Measurements from ENCODE around the gene EFCAB14.
"Not testable (repeated sequence)": the region's sequence is repeated elsewhere in the genome, so short reads cannot be mapped to it uniquely, and the experiment has no call there.

EFCAB14 gene

DNA sequence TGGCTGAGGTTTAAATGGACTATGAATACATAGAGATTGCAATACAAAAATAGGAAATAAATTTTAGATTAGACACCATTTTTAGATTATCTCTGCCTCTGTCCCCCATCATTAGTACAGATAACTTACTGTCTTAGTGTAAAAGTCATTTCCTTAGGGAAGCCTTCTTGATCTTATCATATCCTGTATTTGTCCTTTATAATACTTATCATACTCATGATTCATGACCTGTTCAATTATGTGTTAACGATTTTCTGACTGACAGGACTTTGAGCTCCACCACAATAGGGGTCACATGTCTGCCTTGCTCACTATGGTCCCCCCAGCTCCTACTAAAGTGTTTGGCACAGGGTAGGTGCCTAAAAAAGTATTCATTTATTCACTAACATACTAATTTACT, 32.7 kb downstream of the EFCAB14 start:
- no peak for DNase-seq (ENCODE audit: low spot score)

DNA sequence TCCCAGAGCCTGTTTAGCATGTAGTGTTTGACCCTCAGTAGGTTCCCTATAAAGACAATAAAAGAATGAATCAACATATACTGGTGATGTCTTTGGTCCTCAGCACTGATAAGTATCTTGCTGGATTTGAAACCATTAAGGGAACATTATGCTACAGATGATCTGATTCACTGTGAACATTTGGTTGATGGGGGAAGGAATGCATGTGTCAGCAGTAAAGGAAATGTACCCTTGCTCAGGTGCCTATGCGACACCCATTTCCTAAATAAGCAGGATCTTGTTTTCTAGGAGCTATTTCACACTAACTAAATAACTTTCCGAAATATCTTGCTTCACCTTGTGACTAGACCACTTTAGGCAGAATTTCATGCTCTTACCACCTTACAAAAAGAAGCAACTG, 34.2 kb downstream of the EFCAB14 start:
- DNase-seq (ENCODE audit: low spot score) = no peak

DNA sequence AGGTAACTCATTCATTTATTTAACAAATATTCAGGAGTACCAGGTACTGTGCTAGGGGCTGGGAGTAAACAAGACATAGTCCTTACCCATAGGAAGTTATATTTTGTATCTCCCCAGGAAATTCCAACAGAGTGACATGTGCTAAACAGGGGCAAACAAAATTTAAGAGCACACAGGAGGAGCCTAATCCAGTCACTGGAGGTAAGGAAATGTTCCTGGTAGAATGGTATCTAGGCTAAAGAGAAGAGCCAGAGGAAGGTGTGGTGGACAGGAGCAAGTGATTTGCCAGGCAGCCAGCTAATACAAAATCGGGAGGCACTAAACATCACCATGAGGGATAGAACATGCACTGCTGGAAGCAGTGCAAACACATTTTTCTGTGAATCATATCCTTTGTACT, 36.9 kb downstream of the EFCAB14 start:
- no peak for DNase-seq (ENCODE audit: low spot score)

DNA sequence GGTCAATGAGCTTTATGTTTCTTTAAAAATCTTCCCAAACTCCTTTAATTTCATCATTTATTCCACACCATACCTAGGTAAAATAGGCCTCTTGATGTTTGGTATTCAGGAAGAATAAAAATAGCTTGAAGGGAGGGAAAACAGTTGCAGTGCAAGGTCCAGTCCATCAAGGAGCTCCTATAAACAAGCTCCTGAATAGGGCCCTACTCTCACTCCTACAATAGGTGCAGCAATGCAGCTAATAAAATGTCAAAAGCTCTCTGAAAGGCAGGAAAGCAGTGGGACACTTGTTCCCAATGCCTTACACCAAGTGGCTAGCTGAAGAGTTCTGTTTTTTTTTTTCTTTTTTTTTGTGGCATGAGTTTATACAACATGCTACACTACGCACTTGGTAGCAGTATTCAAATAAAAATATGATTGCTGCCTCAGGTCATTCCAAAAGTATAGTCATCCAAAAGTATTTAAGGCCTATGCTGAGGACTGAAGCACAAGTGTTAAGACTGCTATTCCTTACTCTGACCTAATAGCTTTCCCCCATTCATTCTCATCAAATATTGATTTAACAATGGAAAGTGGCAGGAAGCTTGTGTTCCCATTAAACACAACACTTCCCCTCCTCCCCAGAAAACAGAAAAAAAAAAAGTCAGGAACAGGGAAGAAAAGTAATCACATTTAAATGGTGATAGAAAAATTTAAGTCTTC, 37.4 kb downstream of the EFCAB14 start:
- DNase-seq (ENCODE audit: low spot score) = no peak

DNA sequence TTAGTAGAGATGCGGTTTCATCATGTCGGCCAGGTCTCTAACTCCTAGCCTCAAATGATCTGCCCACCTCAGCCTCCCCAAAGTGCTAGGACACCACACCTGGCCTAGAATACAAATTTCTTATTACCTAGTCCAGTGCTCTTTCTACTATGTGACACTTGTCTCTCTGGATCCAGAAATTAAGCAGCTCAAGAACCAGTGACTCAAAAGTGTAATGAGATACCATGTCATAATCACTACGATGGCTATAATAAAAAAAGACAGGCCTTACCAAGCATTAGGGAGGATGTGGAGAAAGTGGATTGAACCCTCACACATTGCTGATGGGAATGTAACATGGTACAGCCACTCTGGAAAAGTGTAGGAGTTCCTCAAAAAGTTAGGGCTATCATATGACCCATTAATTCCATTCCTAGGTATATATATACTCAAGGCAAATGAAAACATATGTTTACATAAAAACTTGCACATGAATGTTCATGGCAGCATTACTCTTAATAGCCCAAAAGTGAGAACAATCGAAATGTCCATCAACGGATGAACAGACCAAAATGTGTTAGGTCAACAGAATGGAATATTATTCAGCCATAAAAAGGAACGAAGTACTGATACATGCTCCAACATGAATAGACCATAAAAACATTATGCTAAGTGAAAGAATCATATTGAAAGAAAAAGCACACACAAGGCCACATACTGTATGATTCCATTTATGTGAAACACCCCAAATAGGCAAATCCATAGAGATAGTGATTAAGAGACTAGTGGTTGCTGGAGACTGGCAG, 38.9 kb downstream of the EFCAB14 start:
- no peak for DNase-seq (ENCODE audit: low spot score)

DNA sequence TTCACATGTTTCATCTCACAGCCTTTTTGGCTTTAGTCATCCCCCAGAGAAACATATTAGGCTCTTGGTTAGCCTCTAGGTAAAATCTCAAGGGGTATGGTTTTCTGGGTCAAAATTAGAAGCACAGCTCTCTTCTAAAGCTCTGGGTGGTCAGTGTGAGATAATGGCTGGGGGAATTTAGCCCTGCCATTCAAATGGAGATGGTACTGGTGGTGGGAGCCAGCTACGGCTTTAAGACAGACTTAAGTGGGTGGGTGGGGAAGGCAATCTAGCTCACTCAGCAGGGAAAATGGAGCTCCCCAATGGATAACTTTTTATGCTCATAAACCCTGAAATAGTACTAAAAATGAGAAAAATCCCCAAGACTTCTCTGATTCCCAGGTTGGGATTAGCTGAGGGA, 41.6 kb downstream of the EFCAB14 start:
- DNase-seq (ENCODE audit: low spot score) = no peak

DNA sequence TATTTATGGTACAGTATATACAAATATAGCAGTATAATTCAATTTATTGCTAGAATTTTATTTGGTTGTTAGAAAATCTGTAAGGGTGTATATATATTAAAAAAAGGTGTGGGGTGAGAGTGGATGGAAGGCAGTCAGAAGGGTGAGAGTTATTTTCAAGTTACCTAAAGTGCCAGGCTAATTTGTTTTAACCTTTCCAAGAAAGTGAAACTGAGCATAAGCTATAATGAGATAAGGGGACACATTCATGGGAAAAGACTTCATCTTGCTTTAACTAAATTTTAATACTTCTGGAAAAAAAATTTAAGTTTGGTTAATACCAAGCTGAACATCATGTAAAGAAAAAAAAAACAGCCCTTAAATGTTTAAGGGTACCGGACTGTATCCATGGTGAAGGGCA, 42.4 kb downstream of the EFCAB14 start:
- DNase-seq (ENCODE audit: low spot score) = no peak

DNA sequence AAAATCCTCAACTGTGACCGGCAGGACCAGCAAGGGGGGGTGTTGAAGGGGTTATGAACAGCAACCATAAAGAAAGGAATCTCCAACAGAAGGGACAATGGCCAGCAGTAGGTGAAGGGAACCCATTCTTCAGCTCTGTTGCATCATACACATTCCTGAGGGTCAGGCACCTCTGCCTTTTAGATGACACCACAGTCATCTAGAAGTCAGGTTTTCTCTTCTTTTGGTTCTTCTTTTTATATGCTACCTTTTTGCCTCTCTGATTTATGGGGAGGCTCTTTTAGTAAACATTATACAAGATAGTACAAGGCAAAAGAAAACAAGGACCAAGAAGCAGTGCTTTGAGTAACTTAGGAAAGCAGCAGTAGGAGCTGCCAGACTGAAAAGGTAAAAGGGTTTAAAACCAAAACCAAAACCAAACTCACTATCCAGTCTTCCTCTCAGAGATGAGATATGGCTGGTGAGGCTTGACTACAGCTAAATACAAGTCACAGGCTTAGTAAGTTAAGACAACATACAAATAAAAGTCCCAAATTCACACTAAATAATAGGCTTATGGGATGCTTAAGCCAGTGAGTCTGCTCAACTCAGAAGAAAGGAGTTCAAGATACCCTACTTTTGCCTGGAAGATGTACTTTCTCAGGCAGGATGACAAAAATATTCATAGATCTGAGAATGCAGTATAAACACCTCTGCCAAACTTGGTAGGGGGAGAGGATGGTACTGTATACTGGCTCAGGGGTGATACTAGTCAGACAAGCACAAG, 43.2 kb downstream of the EFCAB14 start:
- no peak for DNase-seq (ENCODE audit: low spot score)

DNA sequence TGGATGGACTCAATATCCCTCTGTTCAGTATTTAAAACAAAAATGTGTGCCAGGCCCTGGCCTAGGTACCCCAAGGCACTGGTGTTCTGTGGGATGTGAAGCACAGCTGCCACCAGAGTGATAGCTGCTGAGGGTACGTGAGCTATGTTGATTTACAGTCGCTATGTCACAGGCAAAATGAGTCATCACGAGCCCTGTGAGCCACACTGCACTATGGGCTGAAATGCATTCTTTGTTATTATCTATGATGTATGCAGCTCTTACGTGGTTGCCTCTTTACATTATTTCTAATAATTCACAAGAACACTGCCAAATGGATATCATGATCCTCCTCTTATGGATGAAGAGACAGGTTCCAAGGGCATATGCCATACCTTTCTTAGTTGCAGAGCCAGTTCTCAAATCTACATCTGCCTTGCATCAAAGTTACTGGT, 45.1 kb downstream of the EFCAB14 start:
- no peak for DNase-seq (ENCODE audit: low spot score)

DNA sequence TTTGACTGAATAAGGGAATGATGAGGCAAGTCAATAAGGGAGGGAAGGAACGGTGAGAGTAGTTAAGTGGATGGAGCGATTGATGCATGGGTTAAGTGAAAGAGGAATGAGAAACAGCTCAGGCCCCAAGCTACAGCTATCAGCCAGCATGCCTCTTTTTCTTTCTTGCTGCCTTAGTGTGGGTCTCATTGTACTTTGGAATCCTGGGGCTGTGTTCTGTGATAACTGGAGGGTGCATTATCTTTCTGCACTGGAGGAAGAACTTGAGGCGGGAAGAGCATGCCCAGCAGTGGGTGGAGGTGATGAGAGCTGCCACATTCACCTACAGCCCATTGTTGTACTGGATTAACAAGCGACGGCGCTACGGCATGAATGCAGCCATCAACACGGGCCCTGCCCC, 46.2 kb downstream of the EFCAB14 start:
- DNase-seq (ENCODE audit: low spot score) = no peak

DNA sequence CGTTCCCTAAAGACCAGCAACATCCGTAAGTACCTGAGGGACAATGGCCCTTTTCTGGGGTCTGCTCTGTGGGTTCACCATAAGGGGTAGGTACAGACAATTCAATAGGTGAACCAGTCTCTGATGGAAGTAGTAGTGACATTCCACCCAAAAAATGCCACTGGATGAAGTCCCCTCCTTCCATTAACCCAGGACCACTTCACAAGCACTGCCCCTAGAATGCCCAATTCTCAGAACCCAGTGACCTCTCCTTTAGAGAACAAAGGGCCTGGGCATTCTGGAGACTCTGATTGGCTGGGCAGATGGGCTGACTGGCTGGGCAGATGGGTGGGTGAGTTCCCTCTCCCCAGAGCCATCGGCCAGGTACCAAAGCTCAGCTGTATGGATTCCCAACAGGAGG, 47.4 kb downstream of the EFCAB14 start, which contains the start of gene TEX38:
Gene TEX38, plus strand, starts transcription at position 301 of the 400 bp plus-strand sequence. Its CDS starts 81 bp downstream, at position 382.
- DNase-seq (ENCODE audit: low spot score) = no peak

DNA sequence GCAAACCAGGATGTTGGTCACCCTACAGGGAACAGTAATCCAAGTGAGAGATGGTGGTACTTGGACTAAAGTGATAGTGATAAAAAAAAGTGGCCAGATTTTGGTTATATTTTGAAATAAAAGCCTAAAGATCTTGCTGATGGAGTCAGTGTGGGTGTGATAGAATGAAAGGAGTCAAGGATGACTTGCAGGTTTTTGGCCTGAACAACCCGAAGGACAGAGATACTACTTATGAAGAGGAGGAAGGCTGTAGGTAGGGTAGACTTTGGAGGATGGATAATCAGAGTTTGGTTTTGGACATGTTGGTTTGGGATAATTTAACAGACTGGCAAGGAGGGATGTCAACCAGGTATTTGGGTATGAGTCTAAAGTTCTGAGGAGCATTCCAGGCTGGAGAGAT, 48.8 kb downstream of the EFCAB14 start:
- DNase-seq (ENCODE audit: low spot score) = no peak

DNA sequence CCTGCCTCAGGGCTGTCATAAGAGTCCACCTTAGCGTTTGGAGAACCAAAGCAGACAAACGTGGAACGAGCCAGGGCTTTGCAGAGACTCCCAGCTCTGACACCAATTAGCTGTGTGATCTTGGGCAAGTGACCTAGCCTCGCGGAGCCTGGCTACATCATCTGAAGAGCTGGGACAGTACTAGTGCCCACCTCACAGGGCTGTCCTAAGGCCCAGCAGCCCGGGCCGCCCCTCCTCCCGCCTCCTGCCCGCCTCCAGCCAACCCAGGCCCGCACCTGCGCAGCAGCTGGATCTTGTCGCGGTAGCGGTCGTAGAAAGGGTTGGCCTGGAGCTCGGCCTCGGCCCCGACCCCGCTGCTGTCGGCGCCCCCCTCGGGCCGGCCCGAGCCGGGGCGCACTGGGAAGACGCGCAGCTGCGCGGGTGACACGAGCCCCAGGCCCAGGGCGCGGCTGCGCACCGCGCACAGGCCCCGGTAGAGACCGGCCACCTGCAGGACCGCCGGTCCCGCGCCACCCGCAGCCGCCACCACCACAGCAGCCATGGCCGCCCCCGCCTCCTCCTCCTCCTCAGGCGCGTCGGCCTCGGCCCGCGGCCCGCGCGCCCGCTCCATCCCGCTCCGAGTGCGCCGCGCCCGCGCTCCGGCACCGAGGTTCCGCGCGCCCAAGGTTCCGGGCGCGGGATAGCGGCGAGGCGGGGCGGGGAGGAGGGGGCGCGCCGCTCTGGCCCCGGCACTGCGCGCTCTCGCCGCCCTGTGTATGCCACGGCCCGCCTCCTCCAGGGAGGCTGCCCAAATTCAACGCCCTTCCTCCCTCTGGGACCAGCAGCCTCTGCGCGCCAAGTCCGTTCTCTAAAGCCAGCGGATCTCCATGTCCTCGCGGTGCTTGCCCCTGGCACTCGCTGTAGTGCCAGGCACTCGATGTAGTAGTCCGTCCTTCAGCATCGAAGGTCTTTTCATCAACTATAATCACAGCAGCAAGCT, 50.8 kb downstream of the EFCAB14 start, which contains the start of gene ATPAF1:
Gene ATPAF1, minus strand, starts transcription at position 583 of the 979 bp plus-strand sequence. Its CDS starts 42 bp downstream, at position 541.
- peak; percentile 91 for DNase-seq (ENCODE audit: low spot score)

DNA sequence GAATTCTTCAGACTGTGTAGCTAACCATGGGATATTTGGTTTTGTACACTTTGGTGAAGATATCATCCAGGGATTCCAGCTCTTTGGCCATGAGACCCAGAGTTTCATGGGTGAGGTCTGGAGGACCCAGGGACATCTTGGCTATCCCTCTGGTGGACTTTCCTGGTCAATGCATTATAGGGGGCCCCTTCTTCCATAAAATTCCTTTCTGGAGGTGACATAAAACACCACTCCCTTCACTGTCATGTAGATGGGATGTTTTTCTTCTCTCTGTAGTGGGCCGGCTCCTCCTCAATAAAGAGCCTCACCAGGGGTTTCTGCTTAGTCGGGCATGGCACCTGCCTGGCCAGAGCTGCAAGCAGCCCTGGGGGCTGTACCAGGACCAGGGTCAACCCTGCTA, 52.9 kb downstream of the EFCAB14 start:
- no peak for DNase-seq (ENCODE audit: low spot score)

DNA sequence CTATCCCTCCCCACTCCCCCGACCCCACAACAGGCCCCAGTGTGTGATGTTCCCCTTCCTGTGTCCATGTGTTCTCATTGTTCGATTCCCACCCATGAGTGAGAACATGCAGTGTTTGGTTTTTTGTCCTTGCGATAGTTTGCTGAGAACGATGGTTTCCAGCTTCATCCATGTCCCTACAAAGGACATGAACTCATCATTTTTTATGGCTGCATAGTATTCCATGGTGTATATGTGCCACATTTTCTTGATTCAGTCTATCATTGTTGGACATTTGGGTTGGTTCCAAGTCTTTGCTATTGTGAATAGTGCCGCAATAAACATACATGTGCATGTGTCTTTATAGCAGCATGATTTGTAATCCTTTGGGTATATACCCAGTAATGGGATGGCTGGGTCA, 56.0 kb downstream of the EFCAB14 start:
- not testable (repeated sequence) for DNase-seq (ENCODE audit: low spot score)

DNA sequence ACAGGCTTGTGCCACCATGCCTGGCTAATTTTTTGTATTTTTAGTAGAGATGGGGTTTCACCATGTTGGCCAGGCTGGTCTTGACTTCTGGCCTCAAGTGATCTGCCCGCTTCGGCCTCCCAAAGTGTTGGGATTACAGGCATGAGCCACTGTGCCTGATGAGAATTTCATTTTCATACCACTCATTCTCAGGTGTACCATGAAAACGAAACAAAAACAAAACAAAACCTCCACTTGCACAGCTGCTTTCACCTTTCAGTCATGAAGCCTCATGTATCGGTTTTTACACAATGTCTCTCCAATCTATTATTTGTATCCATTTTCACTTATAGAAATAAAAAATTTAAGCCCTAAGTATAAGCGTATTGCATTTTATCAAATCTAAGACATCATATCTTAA, 58.8 kb downstream of the EFCAB14 start:
- not testable (repeated sequence) for DNase-seq (ENCODE audit: low spot score)

DNA sequence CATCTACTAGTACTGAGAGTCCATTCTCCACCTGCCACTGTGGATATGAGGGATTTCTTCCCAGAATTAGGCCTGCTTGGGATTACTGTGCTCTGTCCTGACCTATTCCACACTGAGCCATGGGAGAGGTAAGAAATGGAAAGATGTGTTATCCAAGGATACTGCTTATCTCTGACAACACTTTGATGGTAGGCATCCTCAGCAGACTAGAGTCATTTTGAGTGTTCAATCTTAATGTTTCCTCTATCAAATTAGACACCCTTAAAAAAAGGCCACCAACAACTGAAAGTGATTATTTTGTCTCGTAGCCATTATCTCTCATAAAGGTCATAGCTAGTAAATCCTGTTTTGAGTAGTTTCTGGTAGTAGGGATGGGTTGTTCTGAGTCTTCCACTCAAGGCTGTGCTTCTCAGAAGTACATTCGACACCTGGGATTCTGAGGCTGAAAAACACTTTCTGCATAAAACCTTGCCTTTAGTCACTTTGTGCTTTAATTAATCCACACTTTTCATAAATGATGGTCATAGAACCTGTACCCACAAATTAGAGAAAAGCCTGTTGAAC, 59.5 kb downstream of the EFCAB14 start:
- DNase-seq (ENCODE audit: low spot score) = no peak

DNA sequence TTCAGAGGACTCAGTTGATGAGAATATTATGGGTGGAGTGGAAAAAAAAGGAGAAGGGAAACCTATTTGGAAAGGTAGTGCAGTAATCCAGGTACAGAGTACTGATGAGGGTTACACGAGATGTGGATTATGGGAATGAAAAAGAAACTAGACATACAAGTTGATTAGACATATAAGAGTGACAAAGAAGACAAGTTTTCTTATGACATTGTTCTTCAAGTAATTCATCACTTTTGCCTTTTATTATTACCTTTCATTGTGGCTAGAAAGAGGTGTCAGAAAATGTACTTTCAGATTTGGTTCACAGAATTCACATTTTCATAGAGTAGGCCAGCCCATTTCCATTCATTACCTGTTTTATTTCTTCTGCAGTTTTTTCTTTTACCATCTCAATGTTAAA, 61.1 kb downstream of the EFCAB14 start:
- no peak for DNase-seq (ENCODE audit: low spot score)

DNA sequence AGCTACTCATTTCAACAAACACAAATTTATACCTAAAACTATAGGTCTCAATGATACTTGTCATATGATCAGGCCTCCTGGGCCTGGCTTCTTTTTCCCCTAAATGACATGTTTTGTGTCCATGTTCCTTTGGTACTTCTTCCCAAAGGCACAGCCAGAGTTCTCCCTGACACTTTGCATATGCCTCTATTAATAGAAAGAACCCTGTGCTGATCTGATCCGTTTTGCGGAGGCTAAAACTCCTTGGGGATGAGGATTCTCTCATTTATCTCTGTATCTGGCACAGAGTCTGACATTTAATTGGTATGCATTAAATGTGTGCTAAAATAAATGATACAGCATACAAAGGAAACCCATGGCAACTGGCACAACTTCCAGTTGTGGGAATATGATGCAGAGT, 62.3 kb downstream of the EFCAB14 start:
- DNase-seq (ENCODE audit: low spot score) = no peak

DNA sequence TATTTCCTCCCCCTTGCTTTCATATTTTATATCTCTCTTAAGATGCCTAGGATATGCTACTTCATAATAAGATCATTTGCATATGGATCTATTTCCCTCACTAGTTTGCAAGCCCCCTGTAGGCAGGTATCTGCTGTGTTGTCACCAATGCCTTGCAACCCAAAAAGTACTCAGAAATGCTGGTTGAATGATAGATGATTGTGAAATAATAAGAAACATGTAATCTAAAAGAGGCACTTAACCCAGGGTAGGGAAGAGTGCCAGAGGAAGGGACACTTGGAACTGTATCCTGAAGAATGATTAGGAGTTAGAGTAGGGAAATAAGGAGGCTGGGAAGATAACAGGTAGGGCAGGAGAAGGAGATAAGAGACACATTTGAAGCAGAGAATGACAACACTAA, 63.1 kb downstream of the EFCAB14 start:
- DNase-seq (ENCODE audit: low spot score) = no peak

DNA sequence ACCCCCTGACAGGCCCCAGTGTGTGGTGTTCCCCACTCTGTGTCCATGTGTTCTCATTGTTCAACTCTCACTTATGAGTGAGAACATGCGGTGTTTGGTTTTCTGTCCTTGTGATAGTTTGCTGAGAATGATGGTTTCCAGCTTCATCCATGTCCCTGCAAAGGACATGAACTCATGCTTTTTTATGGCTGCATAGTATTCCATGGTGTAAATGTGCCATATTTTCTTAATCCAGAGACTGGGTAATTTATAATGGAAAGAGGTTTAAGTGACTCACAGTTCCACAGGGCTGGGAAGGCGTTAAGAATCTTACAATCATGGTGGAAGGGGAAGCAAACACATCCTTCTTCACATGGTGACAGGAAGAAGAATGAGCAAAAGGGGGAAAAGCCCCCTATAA, 64.2 kb downstream of the EFCAB14 start:
- not testable (repeated sequence) for DNase-seq (ENCODE audit: low spot score)
